8988T (cell line): ENCODE results near the gene PPTC7.
"Not testable (repeated sequence)": the region's sequence is repeated elsewhere in the genome, so short reads cannot be mapped to it uniquely, and the experiment has no call there.

Source experiments
- DNase-seq: peaks from one replicate; pipeline ENCODE4 v3.0.0; 2011

The PPTC7 gene

GRCh38 chr12:110583137-110584059 lies at the start of gene PPTC7:
Gene PPTC7, minus strand, starts transcription at chr12:110583318. Its CDS starts 287 bp downstream, at chr12:110583031.
- peak; percentile 59 for DNase-seq

GRCh38 chr12:110627500-110628195 lies 44.5 kb upstream of the PPTC7 start:
- DNase-seq, result no peak

- DNase-seq, result no peak
Measured at GRCh38 chr12:110622582-110622981, 39.5 kb upstream of the PPTC7 start.

GRCh38 chr12:110619534-110619953 lies 36.4 kb upstream of the PPTC7 start:
- no peak for DNase-seq

- no peak for DNase-seq
Measured at GRCh38 chr12:110616471-110617115, 33.5 kb upstream of the PPTC7 start.

- no peak for DNase-seq
Measured at GRCh38 chr12:110615171-110615570, 32.1 kb upstream of the PPTC7 start.

- peak; percentile 95 for DNase-seq
Measured at GRCh38 chr12:110613771-110614684, 30.9 kb upstream of the PPTC7 start, which contains the start of gene TCTN1. Gene TCTN1, plus strand, starts transcription at chr12:110614129. Its CDS starts 54 bp downstream, at chr12:110614183.

- no peak for DNase-seq
Measured at GRCh38 chr12:110613071-110613770, 30.1 kb upstream of the PPTC7 start.

- no peak for DNase-seq
Measured at GRCh38 chr12:110606253-110606611, 23.1 kb upstream of the PPTC7 start.

GRCh38 chr12:110602085-110602814 lies 19.1 kb upstream of the PPTC7 start:
- peak; percentile 28 for DNase-seq

GRCh38 chr12:110600254-110600653 lies 17.1 kb upstream of the PPTC7 start:
- DNase-seq, result no peak

GRCh38 chr12:110599334-110599733 lies 16.2 kb upstream of the PPTC7 start:
- no peak for DNase-seq

- DNase-seq, result no peak
Measured at GRCh38 chr12:110597885-110598284, 14.8 kb upstream of the PPTC7 start.

GRCh38 chr12:110592919-110593318 lies 9.8 kb upstream of the PPTC7 start:
- not testable (repeated sequence) for DNase-seq

- no peak for DNase-seq
Measured at GRCh38 chr12:110592078-110592477, 9.0 kb upstream of the PPTC7 start.

GRCh38 chr12:110591451-110592051 lies 8.4 kb upstream of the PPTC7 start:
- no peak for DNase-seq

GRCh38 chr12:110590806-110591326 lies 7.7 kb upstream of the PPTC7 start:
- DNase-seq, result no peak

GRCh38 chr12:110590059-110590458 lies 6.9 kb upstream of the PPTC7 start:
- DNase-seq, result no peak

GRCh38 chr12:110587102-110587501 lies 4.0 kb upstream of the PPTC7 start:
- DNase-seq, result not testable (repeated sequence)

GRCh38 chr12:110585231-110585799 lies 2.2 kb upstream of the PPTC7 start:
- no peak for DNase-seq
